GM19455 (cell line): ENCODE data around the gene KRABD2.
"Not testable (repeated sequence)": the region's sequence is repeated elsewhere in the genome, so short reads cannot be mapped to it uniquely, and the experiment has no call there.

Experiments
- ATAC-seq: cut with Tn5 transposase; IDR thresholded peaks from one replicate; pipeline ENCODE4 v1.9.1; 2021; ENCODE audit not compliant: unreplicated experiment

KRABD2 gene

GRCh38 chr17:8392674-8393469, 16.4 kb upstream of the KRABD2 start:
- ATAC-seq: no peak

- ATAC-seq: no peak
Observed at GRCh38 chr17:8392274-8392673, 15.8 kb upstream of the KRABD2 start.

- ATAC-seq: no peak
Observed at GRCh38 chr17:8391711-8392110, 15.2 kb upstream of the KRABD2 start.

GRCh38 chr17:8387914-8388651, 11.6 kb upstream of the KRABD2 start:
- no peak for ATAC-seq

GRCh38 chr17:8386841-8387240, 10.3 kb upstream of the KRABD2 start:
- no peak for ATAC-seq

GRCh38 chr17:8384801-8385378, 8.4 kb upstream of the KRABD2 start:
- no peak for ATAC-seq

GRCh38 chr17:8383143-8383822, 6.8 kb upstream of the KRABD2 start, which contains the start of gene RPL26:
TSS of gene RPL26 (minus strand) at chr17:8383193. CDS start at chr17:8382310, 883 bp downstream.
- ATAC-seq: peak; percentile 91

GRCh38 chr17:8382880-8383142, 6.3 kb upstream of the KRABD2 start:
- ATAC-seq: no peak

- ATAC-seq: no peak
Observed at GRCh38 chr17:8382052-8382879, 5.8 kb upstream of the KRABD2 start.

- ATAC-seq: no peak
Observed at GRCh38 chr17:8380049-8380448, 3.5 kb upstream of the KRABD2 start.

- not testable (repeated sequence) for ATAC-seq
Observed at GRCh38 chr17:8378117-8378516, 1.6 kb upstream of the KRABD2 start.

- ATAC-seq: no peak
Observed at GRCh38 chr17:8377422-8377821, 918 bp upstream of the KRABD2 start.

- ATAC-seq: no peak
Observed at GRCh38 chr17:8375738-8376259, 705 bp downstream of the KRABD2 start.

- ATAC-seq: not testable (repeated sequence)
Observed at GRCh38 chr17:8373856-8374255, 2.6 kb downstream of the KRABD2 start.

GRCh38 chr17:8372422-8372821, 4.1 kb downstream of the KRABD2 start:
- no peak for ATAC-seq

GRCh38 chr17:8371786-8372185, 4.7 kb downstream of the KRABD2 start:
- no peak for ATAC-seq

- ATAC-seq: no peak
Observed at GRCh38 chr17:8369944-8370343, 6.6 kb downstream of the KRABD2 start.

- ATAC-seq: no peak
Observed at GRCh38 chr17:8368193-8368592, 8.3 kb downstream of the KRABD2 start.

- no peak for ATAC-seq
Observed at GRCh38 chr17:8366231-8366630, 10.3 kb downstream of the KRABD2 start.

GRCh38 chr17:8365143-8365542, 11.4 kb downstream of the KRABD2 start:
- ATAC-seq: no peak
